ENCODE measurements around the gene CERS5. TPM values are rescaled to one million over a fixed set of nuclear protein-coding genes. Genes with fewer than 3 reads are reported as not detected.
"Not testable (repeated sequence)": the region's sequence is repeated elsewhere in the genome, so short reads cannot be mapped to it uniquely, and the experiment has no call there.

Gene CERS5
- polyA plus RNA-seq, 4 donors = 66.2 to 82.3 (median 75.8) TPM

GRCh38 chr12:50104417-50105366 is 62.5 kb downstream of the CERS5 start:
- DNase-seq (ENCODE audit: low read depth in 4 of 4, low spot score in 3 of 4) = peak in 1 of 4 donors; percentile 45

DNA sequence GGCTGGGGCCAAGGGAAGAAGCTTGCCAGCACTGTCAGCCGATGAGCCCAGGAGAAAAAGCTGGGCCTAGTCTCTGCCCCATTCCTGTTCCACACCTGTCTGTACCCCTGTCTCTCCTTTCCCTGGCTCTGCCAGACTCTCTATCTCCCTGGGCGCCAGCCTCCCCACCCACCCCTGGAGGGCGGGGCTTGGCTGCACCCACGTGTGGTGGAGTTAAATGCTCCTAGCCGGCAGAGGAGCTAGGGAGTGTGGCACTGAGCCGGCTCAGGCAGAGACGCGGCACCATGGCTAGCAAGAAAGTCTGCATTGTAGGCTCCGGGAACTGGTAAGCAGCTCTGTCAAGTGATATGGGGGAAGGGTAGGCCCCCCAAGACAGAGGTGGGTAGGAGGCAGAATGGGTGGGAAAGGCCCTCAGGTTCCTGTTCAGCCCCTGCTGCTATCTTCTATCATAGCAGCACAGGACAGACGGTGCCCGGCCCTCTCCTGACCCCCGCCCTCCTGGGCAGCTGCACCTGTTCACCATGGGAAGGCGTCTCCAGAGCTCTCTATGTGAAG is 63.3 kb downstream of the CERS5 start, which contains the start of gene GPD1:
Gene GPD1, plus strand, starts transcription at position 242 of the 555 bp plus-strand sequence. Its CDS starts 43 bp downstream, at position 285.
- peak in 1 of 4 donors; percentile 20 for DNase-seq (ENCODE audit: low read depth in 4 of 4, low spot score in 3 of 4)

DNA sequence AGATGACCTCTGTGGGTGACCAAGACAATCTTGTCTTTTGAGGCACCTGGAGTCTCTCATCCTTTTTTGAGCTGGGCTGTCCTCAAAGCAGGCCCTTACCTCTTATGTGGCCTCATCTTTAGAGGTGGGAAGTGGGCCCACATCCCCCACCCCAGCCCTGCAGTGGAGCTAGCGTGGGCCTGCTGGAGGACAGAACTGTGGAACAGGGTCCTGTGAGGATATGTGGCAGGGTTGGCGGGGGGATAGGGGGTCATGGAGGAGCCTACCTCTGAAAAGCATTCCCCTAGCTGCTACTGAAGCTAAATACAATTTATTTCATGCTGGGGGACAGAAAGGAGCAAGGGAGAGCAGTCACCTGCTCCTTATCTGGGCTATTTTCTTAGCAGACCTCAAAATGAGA is 63.8 kb downstream of the CERS5 start:
- DNase-seq (ENCODE audit: low read depth in 4 of 4, low spot score in 3 of 4) = no peak

GRCh38 chr12:50102646-50103309 is 64.4 kb downstream of the CERS5 start:
- DNase-seq (ENCODE audit: low read depth in 4 of 4, low spot score in 3 of 4) = no peak

DNA sequence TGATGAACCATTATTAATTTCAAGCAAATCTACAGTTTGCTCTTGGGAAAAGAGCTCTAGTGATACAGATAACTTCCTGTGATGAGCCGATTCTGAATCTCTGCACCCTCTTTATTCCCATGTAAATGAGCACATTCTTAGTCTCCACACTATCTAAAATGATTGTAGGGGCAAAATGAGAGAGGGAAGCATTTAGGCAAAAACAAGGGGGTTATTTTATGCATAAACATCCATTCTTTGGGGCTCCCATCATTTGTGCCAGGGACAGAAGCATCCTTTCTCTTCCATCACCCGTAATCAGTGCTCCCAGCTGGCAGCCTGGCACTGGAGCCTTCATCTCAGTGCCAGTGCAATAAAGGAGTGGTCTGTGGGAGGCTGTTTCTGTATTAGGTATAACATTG is 65.0 kb downstream of the CERS5 start:
- no peak for DNase-seq (ENCODE audit: low read depth in 4 of 4, low spot score in 3 of 4)

- no peak for DNase-seq (ENCODE audit: low read depth in 4 of 4, low spot score in 3 of 4)
These were observed 65.5 kb downstream of the CERS5 start for GRCh38 chr12:50101663-50102062.

DNA sequence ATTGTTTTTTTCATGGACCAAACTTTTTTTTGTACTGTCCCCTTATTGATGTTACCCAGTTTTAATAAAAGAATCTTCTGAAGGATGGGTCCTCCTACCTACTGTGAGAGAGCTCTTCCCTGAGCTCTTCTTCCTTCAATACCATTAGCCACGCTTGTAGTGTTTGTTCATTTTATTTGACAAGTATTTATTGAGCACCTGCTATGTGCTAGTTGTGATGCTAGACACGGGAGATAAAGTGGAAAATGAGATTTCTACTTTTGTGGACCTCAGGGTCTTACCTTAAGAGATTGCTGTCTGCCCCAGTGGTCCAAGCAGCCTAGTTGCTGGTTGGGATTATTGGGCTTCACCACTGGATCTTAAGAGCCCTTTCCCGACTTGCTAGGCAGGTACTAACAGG is 66.6 kb downstream of the CERS5 start:
- no peak for DNase-seq (ENCODE audit: low read depth in 4 of 4, low spot score in 3 of 4)

DNA sequence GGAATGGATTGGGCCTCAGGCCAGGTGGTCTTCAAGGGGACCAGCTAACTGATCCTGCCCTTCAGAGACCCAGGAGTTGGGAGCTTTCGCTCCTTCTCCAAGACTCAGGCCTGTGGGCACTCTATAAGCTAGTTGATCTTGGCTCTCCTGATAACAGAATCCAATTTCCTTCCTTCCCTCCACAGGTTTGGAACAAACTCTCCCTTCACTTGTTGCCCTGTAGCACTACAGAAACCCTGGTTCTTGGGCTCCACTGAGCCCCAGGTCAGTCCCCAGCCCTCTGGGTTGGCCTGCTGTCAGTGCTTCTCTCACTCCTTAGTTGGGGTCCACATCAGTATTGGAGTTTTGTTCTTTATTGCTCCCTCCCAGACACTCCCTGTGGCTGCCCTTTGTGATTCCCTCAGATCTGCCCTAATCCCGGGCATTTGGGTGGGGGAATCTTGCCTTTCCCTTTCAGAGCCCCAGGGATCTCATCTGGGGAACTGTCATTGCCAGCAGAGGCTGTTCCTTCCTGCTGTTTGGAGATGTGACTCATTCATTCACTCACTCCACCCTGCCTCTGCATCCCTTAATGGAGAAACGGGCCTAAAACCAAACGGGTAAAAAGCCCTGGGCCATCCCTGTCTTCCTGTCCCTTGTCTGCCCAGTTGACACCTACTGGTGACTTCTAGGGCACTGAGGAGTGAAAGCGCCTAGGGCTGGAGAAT is 67.7 kb downstream of the CERS5 start:
- DNase-seq (ENCODE audit: low read depth in 4 of 4, low spot score in 3 of 4) = no peak

- no peak for DNase-seq (ENCODE audit: low read depth in 4 of 4, low spot score in 3 of 4)
These were observed 69.2 kb downstream of the CERS5 start for GRCh38 chr12:50097952-50098351.

DNA sequence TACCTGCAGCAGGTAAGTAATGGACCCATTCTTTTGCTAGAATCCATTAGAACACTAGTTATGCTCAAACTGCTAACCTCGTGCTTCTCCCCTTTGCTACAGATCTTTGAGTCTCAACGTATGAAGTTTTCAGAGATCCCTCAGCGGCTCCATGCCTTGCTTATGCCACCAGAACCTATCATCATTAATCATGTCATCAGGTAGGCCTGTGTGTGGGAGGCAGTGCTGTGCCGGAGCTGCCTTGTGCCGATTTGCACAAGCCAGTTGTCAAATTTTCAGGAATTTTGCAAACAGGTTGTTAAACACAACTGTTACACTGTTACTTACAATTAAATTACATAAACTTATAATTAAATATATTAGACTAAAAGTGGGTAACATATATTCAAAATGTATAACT is 76.8 kb downstream of the CERS5 start:
- DNase-seq (ENCODE audit: low read depth in 4 of 4, low spot score in 3 of 4) = no peak

DNA sequence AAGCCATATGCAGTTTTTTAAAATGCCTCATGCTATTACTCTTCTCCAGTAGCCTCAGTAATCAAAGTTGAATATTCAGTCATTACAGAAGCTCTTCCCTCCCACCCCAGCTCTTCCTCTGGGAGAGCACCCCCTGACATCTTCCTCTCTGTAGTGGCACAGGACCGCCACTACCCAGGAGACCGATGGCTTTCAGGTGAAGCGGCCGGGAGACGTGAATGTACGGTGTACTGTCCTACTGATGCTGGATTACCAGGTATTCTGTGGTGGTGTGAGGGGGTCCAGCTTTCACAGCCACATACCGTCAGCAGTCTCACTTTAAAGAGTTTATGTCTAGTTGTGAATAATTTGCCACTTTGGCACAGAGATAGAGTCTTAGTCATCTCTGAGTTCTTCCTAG is 77.4 kb downstream of the CERS5 start:
- DNase-seq (ENCODE audit: low read depth in 4 of 4, low spot score in 3 of 4) = no peak

GRCh38 chr12:50088577-50089335 is 78.4 kb downstream of the CERS5 start:
- DNase-seq (ENCODE audit: low read depth in 4 of 4, low spot score in 3 of 4) = no peak

GRCh38 chr12:50087995-50088394 is 79.2 kb downstream of the CERS5 start:
- DNase-seq (ENCODE audit: low read depth in 4 of 4, low spot score in 3 of 4) = no peak

DNA sequence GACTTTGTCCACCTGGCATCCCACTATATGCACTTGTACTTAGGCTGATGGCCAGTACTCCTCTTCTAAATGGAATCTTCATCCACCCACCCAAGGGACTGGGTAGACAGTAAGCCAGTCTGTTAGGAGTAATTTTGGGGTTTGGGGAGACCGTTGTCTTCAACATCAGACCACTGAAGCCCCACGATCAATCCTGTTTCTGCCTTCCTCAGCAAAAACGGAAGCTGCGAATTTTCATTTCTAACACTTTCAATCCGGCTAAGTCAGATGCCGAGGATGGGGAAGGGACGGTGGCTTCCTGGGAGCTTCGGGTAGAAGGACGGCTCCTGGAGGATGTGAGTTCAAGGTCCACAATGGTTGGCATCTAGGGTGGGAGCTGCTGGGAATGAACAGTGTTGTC is 80.0 kb downstream of the CERS5 start:
- DNase-seq (ENCODE audit: low read depth in 4 of 4, low spot score in 3 of 4) = no peak

DNA sequence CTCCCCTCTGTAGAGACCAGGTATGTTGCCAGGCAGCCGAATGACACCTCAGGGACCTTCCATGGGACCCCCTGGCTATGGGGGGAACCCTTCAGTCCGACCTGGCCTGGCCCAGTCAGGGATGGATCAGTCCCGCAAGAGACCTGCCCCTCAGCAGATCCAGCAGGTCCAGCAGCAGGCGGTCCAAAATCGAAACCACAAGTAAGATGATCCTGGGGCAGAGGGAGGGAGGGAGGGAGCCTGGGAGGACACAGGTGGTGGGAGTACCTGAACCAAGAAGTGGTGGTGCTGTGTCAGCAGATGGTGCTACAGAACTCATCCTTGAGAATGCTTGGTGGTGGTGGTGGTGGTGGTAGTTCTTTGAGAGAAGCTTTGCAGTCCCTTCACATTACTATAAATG is 81.0 kb downstream of the CERS5 start:
- no peak for DNase-seq (ENCODE audit: low read depth in 4 of 4, low spot score in 3 of 4)

DNA sequence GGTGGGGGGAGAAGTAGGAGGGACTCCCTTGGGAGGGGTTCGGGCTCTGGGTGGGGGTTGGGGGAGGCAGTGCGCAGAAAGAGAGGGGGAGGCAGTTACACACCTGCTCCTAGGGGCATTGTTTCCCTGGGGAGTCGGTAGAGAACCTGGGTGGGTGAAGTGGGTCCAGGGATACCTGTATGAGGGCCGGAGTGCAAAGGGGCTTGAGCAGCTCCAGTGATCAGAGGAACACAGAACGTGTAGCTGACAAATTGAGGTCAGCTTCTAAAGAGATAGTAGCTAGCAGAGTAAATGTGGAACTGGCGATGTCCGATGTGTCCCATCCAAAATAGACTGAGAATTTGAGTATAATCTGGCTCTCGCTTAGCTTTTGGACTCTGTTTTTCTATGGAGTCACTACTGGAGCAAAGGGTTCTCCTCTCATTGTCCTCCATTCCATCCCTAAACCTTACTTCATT is 81.5 kb downstream of the CERS5 start:
- no peak for DNase-seq (ENCODE audit: low read depth in 4 of 4, low spot score in 3 of 4)

GRCh38 chr12:50084775-50085614 is 82.2 kb downstream of the CERS5 start, which contains the start of gene SMARCD1:
Gene SMARCD1 (plus strand): TSS chr12:50085342. CDS start chr12:50085370, 28 bp downstream.
- DNase-seq (ENCODE audit: low read depth in 4 of 4, low spot score in 3 of 4) = peak; percentile 85 to 89 (median 87)

GRCh38 chr12:50084409-50084774 is 82.8 kb downstream of the CERS5 start:
- DNase-seq (ENCODE audit: low read depth in 4 of 4, low spot score in 3 of 4) = not testable (repeated sequence)

GRCh38 chr12:50083301-50083700 is 83.9 kb downstream of the CERS5 start:
- no peak for DNase-seq (ENCODE audit: low read depth in 4 of 4, low spot score in 3 of 4)

All from left renal pelvis (tissue), 4 donors.